Hematopoietic multipotent progenitor cell treated with erythropoietin and hydrocortisone succinate and interleukin-3 and kit ligand, for 4 days (in vitro differentiated cells): ENCODE results near the gene DNAH14.
A peak's percentile ranks its signal among the peaks of the same experiment; 100 is the strongest.
"Not testable (repeated sequence)": the region's sequence is repeated elsewhere in the genome, so short reads cannot be mapped to it uniquely, and the experiment has no call there.

Experiments used
- DNase-seq: peaks from one replicate; pipeline ENCODE4 v3.0.0-alpha.2; 2015

The DNAH14 gene

DNA sequence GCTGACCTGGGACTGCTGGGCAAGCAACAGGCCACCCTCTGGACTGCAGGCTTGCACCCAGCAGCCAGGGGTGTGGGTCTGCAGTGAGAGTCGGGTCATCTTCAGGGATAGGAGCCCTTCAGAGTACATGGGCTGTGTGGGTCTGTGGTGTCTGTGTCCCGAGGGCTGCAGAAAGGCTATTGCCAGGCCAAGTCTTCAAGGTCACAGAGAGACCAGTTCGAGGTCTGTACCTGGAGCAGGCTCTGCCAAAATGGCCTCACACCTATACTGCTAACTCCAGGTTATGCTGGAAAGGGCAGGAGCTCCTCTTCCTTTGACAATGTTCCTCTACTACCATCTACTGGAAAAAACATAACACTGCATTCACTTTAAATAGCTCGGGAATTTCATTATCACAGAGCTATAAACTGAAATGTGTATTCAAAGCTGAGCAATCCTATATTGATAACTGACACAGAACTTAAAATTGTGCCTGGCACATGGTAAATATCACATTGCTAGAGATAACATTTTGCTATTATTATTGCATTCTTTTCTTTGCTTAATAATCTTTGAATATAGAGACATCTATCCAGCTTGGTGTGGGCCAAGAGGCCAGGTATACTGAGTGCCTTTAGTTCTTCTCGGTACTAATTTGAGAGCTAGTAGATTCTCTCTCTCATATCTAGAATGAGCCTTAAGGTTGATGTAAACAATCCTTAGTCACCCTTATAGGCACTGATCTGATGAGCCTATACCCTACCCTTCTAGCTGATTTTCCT is 6.9 kb upstream of the DNAH14 start:
- peak; percentile 62 for DNase-seq

DNA sequence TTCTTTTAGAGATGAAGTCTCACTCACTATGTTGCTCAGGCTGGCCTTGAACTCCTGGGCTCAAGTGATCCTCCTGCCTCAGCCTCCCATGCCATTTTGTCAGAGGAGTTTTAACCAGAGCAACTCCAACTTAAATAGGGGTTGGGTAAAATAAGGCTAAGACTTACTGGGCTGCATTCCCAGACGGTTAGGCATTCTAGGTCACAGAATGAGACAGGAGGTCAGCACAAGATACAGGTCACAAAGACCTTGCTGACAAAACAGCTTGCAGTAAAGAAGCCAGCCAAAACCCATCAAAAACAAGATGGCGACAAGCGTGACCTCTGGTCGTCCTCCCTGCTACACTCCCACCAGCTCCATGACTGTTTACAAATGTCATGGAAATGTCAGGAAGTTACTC is 5.7 kb upstream of the DNAH14 start:
- DNase-seq: no peak

DNA sequence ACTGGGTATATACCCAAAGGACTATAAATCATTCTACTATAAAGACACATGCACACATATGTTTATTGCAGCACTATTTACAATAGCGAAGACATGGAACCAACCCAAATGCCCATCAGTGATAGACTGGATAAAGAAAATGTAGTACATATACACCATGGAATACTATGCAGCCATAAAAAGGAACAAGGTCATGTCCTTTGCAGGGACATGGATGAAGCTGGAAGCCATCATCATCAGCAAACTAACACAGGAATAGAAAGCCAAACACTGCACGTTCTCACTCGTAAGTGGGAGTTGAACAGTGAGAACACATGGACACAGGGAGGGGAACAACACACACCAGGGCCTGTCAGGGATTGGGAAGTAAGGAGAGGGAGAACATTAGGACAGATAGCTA is 1.8 kb upstream of the DNAH14 start:
- not testable (repeated sequence) for DNase-seq

DNA sequence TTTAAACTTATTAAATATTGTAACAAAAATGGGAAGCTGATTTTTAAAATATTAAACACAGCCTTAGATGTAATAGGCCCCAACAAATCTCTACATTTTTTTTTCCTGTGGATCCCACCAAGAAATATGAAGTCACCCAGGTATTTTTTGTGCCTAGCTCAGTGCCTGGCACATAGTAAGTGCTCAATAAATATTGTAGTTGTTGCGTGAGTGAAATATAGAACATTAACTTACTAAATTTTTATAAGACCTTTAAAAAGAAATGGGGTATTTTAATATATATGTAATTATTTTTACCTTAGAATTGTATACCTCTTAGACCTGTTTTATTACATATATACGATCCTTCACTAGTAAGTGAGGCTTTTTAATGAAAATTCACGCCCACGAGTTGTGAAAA is 569 bp upstream of the DNAH14 start:
- DNase-seq: no peak

DNA sequence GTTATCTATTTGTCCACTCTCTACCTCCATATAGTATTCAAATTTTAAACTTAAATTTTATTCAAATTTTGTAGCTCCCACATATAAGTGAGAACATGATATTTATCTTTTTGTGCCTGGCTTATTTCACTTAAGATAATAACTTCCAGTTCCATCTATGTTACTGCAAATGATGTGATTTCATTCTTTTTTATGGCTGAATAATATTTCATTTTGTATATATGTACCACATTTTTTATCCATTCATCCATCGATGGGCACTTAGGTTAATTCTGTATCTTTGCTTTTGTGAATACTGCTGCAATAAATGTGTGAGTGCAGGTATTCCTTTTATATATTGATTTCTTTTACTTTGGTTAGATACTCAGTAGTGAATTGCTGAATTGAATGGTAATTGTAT is 2.1 kb downstream of the DNAH14 start:
- no peak for DNase-seq

DNA sequence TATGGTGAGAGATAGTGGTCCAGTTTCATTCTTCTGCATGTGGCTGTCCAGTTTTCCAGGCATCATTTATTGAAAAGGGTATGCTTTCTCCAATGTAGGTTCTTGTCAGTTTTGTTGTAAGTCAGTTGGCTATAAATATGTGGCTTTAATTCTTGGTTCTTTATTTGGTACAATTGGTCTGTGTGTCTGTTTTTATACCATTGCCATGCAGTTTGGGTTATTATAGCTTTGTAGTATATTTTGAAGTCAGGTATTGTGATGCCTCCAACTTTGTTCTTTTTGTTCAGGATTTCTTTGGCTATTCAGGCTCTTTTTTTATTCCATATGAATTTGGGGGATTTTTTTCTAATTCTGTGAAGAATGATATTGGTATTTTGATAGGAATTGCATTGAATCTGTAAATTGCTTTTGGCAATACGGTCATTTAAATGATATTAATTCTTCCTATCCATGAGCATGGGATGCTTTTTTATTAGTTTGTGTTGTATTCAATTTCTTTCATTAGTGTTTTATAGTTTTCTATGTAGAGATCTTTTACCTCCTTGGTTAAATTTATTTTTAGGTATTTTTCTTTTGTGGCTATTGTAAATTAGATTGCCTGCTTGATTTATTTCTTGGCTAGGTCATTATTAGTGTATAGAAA is 3.3 kb downstream of the DNAH14 start:
- DNase-seq: no peak

DNA sequence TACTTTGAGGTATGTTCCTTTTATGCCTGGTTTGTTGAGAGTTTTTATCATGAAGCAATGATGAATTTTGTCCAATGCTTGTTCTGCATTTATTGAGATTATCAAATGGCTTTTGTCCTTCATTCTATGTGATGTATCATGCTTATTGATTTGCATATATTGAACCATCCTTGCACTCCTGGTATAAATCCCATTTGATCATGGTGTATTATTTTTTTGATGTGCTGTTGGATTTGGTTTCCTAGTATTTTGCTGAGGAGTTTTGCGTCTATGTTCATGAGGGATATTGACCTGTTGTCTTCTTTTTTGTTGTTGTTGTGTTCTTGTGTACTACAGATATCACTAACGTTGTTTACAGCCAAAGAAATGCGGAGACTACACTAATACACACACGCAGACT is 4.1 kb downstream of the DNAH14 start:
- DNase-seq: no peak

DNA sequence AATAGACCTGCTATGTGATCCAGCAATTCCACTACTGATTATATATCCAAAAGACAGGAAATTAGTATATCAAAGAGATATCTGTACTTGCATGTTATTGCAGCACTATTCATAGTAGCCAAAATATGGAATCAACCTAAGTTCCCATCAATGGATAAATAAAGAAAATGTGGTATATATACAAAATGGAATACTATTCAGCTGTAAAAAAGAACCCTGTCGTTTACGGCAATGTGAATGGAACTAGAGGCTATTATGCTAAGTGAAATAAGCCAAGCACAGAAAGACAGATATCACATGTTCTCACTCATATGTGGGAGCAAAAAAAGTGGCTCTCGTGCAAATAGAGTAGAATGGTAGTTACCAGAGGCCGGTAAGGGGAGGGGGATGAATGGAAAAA is 9.2 kb downstream of the DNAH14 start:
- no peak for DNase-seq

DNA sequence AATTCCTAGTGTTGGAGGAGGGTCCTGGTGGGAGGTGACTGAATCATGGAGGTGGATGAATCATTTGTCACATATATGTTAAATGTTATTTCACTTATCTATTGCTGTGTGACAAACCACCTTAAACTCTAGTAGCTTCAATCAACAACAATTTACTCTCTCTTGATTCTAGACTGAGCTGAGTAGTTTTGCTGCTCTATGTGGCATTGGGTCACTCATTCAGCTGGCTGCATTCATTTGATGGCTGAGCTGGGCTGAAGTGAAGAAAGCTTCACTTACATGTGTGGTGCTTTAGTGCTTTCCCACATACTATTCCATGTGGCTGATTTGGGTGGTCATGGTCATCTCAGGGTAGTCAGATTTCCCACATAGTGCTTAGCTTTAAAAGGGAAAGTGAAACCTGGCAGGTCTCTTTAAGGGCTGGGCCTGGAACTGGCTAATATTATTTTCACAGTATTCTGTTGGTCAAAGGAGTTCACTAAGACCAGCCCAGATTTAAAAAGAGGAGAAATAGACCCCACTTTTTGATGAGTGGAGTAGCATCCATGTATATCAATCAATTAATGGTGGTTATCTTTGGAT is 10.5 kb downstream of the DNAH14 start:
- DNase-seq: no peak

DNA sequence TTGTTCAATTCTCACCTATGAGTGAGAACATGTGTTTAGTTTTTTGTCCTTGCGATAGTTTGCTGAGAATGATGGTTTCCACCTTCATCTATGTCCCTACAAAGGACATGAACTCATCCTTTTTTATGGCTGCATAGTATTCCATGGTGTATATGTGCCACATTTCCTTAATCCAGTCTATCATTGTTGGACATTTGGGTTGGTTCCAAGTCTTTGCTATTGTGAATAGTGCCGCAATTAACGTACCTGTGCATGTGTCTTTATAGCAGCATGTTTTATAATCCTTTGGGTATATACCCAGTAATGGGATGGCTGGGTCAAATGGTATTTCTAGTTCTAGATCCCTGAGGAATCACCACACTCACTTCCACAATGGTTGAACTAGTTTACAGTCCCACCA is 11.3 kb downstream of the DNAH14 start:
- not testable (repeated sequence) for DNase-seq

DNA sequence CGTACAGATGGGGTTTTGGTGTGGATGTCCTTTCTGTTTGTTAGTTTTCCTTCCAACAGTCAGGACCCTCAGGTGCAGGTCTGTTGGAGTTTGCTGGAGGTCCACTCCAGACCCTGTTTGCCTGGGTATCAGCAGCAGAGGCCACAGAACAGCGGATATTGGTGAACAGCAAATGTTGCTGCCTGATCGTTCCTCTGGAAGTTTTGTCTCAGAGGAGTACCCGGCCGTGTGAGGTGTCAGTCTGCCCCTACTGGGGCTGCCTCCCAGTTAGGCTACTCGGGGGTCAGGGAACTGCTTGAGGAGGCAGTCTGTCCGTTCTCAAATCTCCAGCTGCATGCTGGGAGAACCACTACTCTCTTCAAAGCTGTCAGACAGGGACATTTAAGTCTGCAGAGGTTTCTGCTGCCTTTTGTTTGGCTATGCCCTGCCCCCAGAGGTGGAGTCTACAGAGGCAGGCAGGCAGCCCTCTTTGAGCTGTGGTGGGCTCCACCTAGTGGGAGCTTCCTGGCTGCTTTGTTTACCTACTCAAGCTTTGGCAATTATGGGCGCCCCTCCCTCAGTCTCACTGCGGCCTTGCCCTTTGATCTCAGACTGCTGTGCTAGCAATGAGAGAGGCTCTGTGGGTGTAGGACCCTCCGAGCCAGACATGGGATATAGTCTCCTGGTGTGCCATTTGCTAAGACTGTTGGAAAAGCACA is 16.3 kb downstream of the DNAH14 start:
- DNase-seq: not testable (repeated sequence)

DNA sequence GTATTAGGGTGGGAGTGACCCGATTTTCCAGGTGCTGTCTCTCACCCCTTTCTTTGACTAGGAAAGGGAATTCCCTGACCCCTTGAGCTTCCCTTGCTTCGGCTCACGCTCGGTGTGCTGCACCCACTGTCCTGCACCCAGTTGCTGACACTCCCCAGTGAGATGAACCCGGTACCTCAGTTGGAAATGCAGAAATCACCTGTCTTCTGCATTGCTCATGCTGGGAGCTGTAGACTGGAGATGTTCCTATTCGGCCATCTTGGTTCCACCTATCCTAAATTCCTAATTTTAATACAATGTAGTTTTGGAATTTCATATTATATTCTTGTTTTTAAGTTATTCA is 16.8 kb downstream of the DNAH14 start:
- DNase-seq: not testable (repeated sequence)

DNA sequence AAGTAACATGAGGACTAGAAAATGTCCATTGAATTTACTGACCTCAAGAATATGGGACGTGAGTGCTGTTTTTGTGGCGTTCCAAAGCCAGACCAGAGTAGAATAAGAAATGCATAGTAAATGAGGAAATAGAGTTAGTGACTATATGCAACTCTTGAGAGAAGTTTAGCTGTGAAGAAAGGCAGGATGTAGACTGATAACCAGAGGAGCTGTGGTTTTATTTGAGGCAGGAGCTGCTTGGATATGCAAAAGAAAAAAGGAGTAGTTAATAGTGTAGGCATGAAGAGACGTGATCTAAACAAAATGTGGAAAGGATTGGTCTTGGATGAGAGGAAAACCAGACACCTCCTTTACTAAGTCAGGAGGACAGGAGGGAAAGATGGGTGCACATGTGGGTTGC is 28.2 kb downstream of the DNAH14 start:
- peak; percentile 80 for DNase-seq

DNA sequence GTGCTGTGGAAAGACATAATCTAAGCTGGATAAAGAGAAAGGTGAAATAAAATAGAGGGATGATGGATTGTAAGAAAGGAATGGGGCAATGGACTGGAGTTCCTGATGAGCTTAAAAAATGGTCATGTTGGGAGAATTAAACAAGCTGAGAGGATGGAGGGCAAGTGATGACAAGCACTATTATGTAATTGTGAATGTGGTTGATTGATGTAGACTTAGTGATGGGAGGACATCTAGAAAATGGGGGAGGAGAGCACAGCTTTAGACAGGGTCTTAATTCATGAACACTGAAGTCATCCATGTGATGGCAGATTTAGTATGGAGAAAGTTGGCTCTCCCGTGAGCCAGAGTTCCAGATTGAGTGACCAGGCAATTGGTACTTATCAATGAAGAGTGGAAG is 29.0 kb downstream of the DNAH14 start:
- DNase-seq: no peak

DNA sequence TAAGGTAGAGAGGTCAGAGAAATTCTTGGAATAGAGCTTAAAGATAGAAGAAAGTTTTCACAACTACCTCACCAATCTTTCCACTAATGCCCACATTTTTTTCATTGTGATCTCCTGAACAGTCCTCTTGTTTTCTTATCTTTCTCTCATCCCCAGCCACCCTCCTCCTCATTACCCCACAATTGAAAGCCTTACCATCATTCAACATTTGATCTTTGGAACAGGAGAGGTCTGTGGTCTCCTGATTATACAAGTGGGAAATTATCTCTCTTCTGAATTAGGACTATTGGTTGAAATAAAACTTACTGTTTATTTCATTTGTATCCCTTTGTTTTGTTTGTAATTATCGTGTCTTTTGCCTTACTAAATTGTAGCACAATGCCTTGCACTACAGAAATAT is 29.6 kb downstream of the DNAH14 start:
- DNase-seq: peak; percentile 75

DNA sequence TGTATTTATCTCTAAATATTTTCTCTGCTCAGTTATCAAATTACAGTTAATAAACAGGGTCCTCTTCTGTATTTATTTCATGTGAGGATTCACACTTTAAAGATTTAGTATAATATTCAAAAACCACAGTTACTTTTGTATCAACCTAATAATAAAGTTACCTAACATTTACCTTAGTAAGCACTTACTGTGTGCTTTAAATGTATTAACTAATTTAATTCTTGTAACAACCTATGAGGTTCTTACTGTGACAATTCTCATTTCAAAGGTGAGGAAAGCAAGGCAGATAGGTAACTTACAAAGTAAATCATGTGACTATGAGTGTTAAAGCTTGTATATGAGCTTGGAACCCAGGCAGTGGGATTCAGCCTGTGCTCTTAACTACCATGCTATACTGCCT is 30.2 kb downstream of the DNAH14 start:
- DNase-seq: no peak

DNA sequence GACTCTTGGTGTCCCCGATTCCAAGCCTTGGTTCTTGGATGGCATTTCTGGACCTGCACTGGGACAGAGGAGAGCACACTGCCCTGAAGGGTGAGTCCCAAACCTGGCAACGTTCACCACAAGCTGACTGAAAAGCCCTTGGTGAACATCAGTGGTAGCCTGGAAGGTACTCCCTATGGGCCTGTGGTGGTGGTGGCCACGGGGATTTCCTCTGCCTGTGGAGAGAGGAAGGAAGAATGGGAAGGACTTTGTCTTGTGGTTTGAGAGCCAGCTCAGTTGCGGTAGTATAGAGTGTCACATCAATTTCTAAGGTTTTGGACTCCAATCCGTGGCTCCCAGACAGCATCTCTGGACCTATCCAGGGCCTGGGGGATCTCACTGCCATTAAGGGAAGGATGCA is 50.7 kb downstream of the DNAH14 start:
- no peak for DNase-seq

DNA sequence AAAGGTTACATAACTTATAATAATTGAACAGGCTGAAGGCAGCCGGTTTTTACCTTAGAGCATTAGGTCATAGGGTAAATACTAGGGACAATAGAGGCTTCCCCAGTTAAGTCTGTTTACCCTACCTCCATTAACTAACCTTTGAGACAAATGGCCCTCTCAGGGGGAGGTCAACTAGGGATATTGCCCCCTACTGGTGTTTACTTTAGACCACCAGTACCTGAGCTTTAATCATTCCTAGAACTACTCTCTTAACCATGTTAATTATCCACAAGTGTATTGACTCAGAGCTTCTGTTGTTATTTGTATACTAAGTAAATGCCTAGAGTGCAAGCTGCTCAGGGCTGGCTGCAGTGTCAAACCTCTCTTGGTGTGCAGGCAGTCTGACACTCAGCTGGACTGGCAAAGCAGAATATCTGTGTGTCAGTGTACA is 52.5 kb downstream of the DNAH14 start:
- not testable (repeated sequence) for DNase-seq

DNA sequence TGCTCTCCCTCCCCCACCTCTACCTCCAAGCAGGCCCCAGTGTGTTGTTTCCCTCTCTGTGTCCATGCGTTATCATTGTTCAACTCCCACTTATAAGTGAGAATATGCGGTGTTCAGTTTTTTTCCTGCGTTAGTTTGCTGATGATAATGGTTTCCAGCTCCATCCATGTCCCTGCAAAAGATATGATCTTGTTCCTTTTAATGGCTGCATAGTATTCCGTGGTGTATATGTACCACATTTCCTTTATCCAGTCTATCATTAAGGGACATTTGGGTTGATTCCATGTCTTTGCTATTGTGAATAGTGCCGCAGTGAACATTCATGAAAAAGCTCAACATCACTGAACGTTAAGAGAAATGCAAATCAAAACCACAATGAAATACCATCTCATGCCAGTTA is 58.6 kb downstream of the DNAH14 start:
- no peak for DNase-seq

DNA sequence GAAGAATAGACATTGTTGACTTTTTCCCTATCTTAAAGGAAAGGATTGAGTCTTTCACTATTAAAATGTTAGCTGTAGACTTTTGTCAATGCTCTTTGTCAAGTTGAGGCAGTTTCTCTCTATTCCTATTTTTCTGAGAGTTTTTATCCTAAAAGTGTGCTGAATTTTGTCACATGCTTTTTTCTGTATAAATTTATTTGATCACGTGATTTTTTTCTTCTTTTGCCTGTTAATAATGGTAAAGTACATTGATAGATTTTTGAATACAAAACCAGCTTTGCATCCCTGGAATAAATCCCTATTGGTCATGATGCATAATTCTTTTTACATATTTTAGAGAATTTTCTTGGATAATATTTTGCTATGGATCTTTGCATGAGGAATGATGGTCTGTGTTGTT is 60.1 kb downstream of the DNAH14 start:
- DNase-seq: no peak

DNA sequence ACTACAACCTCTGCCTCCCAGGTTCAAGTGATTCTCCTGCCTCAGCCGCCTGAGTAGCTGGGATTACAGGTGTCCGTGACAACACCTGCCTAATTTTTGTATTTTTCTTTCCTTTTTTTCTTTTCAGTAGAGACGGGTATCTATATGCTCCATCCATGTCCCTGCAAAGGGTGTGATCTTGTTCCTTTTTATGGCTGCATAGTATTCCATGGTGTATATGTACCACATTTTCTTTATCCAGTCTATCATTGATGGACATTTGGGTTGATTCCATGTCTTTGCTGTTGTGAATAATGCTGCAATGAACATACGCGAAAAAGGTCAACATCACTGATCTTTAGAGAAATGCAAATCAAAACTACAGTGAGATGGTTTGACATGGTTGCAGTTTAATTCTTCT is 62.1 kb downstream of the DNAH14 start:
- DNase-seq: not testable (repeated sequence)

DNA sequence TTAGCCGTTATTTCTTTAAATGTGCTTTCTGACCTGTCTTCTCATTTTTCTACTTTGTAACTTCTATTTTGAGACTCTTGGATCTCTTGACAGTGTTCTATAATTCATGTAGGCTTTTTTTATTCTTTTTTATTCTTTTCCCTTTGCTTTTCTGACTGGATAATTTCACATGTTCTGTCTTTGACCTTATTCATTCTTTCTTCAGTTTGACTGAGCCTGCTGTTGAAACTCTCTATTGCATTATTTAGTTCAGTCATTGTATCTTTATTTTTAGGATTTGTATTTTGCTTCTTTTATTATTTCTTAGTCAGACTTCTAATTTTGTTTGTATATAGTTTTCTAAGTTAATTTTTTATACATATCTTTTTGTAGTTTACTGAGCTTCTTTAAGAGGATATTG is 66.1 kb downstream of the DNAH14 start:
- DNase-seq: no peak

DNA sequence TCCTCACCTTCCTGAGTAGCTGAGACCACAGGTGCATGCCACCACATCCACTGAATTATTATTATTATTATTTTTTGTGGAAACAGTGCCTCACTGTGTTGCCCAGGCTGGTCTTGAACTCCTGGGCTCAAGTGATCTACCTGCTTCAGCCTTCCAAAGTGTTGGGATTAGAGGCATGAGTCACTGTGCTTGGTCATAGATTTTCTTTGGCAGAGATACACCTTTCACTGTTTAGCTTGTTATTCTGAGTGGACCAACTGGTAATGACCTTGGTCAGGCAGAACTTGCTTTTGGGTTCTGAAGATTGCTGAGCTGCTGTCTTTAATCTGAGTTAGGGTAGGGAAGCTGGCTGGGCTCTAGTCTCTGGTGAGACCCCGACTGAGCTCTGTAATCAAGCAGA is 66.8 kb downstream of the DNAH14 start:
- DNase-seq: no peak

DNA sequence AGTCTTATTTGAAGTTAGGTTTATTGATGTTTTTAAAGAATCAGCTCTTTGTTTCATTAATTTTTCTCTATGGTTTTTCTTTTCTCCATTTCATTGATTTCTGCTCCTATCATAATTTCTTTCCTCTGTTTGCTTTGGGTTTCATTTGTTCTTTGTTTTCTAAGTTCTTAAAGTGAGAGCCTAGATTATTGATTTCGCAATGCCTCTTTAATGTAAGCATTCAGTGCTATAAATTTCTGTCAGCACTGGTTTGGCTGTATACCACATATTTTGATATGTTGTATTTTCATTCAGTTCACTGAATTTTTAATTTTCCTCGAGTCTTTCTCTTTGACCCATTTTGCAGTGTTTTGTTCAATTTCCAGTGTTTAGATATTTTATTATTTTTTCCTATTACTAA is 68.7 kb downstream of the DNAH14 start:
- no peak for DNase-seq
